Spinal cord (tissue), 4 donors: ENCODE results near the gene ANGPTL3. TPM values are rescaled to one million over a fixed set of nuclear protein-coding genes. Genes with fewer than 3 reads are reported as not detected.

Experiments
- polyA plus RNA-seq, 2 donors: library from polyadenylated mRNA; unstranded; fragments of 120-200 nt; gene quantifications; one replicate each; pipeline ENCODE4 v1.2.1, GENCODE V29; 2013; ENCODE audit not compliant: insufficient read length in 2 of 2
- total RNA-seq, 2 donors: library from RNA; depleted of rRNA in 1 of 2; stranded (reverse); fragments of 120-200 nt in 1 of 2; fragments of >200 nt in 1 of 2; gene quantifications; one replicate each; pipeline versions ENCODE4 v1.2.3 to v1.2.4, GENCODE V29; 2013 to 2014

Gene ANGPTL3
- total and polyA plus RNA-seq, 4 donors = 0.18 to 0.22 TPM; not detected in 2

Other genes with a start within 250 kb of the ANGPTL3 start
- gene USP1, start 160.5 kb upstream of the ANGPTL3 start, total RNA-seq = 10 to 100 TPM; 43.3 to 56.8 TPM
- gene USP1, start 160.5 kb upstream of the ANGPTL3 start, polyA plus RNA-seq = 10 to 100 TPM; 31.4 to 39.4 TPM
- gene DOCK7, start 90.9 kb downstream of the ANGPTL3 start, total RNA-seq = 100 to 1,000 TPM in 1 of 2 donors, 10 to 100 TPM in 1; 83.2 to 158 TPM
- 10 to 100 TPM; 42.3 to 51.7 TPM for gene DOCK7, start 90.9 kb downstream of the ANGPTL3 start, polyA plus RNA-seq
- gene ATG4C, start 186.6 kb downstream of the ANGPTL3 start, total RNA-seq = 10 to 100 TPM; 12.9 to 27.3 TPM
- 10 to 100 TPM; 12.1 to 15.6 TPM for gene ATG4C, start 186.6 kb downstream of the ANGPTL3 start, polyA plus RNA-seq